Endometrial microvascular endothelial cells (primary cell): ENCODE data around the gene SHISA6. TPM values are rescaled to one million over a fixed set of nuclear protein-coding genes. Genes with fewer than 3 reads are reported as not detected.

ENCODE experiments used
- in situ Hi-C: cut with HindIII; loops from 2 replicates; pipeline ENCODE4 v1.10.0; 2017; ENCODE audit warnings: low sequenced_read_pairs, low pct_unique_long_range_greater_than_20kb; ENCODE audit errors: inconsistent ontology term
- total RNA-seq: library from RNA; depleted of rRNA; stranded (reverse); fragments of >200 nt; gene quantifications from one replicate; pipeline ENCODE4 v1.2.3, GENCODE V29; 2015; ENCODE audit errors: inconsistent ontology term

The SHISA6 gene
- total RNA-seq, 1 donor from 2014 or later: not detected

DNA sequence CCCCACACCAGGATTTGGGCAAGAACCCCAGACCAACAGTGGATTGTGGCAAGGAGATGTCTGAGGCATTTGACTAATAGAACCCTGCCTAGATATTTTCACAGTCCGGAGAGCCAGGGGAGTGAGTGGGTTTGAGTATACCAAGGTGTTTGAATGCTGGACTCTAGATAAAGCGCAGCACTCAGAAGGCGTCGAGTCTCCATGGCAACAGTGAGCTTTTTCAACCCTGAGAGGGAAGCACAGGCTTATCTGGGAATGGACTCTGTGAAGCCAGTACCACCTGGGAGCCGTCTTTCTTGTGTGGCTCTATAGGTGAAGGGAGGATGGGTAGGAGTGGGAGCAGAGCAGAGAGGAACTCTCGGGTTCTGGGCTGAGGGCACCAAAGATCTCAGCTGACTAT is 147.0 kb downstream of the SHISA6 start:
- in situ Hi-C loops: no loop called here

DNA sequence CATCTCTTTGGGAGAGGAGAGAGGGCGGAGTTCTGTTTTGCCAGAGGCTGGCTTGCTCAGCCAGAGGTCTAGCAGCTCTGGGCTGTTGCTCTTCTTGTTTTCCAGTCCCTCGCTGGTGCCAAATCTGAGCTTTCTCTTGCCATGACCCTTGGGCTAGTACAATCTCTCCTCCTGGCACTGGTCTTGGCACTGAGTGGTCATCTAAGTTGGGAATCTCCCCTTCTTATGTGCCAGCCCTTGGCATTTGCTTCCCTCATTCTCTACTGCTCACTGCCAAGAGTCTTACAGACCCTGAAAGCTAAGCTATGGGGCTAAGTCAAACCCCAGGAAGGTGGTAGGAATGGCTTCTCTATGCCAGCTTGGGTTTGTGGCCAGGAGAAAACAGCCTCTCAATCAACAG is 148.6 kb downstream of the SHISA6 start:
- in situ Hi-C loops: no loop called here

- in situ Hi-C loops: no loop called here
Observed at GRCh38 chr17:11391134-11391533, 150.1 kb downstream of the SHISA6 start.

DNA sequence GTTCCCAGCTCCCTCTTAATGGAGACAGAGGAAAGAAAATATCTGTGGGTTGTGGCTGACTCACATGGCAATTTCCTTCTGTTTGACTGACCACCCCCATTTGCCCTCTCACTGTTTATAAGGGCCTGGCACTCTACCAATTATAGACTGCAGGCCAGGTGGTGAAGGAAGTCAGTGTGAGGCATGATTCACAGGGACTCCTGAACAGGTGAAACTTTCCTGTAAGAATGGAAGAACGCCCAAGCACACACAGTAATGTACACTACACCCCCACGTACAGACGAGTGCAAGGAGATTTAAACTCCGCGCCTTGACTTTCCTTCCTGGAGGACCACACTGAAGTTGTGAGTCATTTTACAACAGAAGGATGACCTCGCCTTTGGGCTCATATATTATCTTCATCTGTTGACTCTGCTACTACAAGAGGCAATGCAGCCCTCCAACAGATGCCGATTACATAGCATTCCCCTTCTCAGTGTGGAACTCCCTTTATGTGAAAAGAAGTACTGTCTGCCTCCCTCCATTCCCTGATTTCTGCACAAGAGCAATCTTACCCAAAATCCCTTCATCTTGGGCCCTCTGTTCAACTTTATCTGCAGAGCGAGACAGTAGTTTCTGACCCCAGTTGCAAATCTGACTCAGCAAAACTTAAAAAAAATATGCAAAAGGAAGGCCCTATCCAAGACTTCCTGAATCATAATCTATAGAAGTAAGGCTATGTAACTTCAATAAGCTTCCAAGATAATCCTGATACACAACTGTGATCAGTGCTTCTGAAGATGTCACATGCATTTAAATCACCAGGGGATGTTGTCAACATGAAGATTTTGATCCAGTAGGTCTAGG is 163.6 kb downstream of the SHISA6 start:
- in situ Hi-C loops: no loop called here

DNA sequence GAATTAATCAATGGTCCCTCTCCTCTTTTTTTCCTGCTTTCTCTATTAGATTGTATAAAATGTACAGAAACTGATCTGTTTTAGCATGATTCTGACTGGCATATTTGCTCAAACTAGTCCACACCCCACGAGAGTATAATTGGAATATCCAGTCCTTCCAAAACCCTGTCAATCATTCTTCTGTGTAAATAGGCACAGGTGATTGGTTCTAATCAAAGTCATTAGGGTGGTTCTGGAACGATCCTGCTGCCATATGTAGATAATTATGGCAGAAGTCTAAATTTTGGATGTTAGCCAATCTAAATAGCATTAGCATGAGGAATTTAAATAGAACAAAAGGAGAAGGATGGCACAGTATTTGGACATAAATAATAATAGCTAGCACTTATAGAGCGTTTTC is 165.7 kb downstream of the SHISA6 start:
- in situ Hi-C loops: no loop called here

GRCh38 chr17:11412654-11413053 is 171.6 kb downstream of the SHISA6 start:
- in situ Hi-C loops: no loop called here

DNA sequence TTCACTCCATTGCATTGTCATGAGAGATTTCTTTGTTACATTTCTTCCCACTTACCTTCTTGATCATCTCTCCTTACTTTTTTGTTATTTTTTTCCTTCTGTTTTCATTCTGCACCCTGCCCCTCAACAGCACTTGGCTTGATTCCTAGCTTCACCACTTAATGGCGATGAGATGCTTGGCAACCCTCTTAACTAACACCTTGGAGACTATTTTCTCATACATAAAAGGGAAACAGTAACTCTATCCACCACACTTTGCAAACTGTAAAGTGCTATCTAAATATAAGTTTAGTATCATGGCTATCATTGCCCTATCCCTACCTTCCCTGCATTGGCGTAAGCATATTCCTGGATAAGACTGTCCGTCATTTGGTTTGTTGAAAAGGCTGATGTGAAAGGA is 177.3 kb downstream of the SHISA6 start:
- in situ Hi-C loops: no loop called here

DNA sequence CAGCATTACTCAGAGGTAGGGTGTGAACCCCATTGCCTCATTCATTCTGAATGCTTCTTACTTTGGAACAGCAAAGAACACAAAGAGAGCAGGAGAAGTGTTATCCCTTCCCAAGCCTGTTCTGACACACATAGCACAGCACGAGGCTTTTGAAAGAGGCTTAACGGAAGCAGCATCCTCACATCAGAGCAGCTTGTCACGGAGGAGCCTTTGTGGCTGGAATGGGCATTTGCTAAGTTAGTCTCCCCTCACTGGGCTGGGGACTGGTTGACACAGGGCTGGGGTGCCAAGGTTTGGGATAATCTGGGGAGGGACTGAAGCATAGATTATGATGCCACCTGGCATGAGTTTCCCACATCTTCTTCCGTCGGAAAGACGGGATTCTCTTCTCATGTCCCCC is 189.7 kb downstream of the SHISA6 start:
- in situ Hi-C loops: no loop called here

DNA sequence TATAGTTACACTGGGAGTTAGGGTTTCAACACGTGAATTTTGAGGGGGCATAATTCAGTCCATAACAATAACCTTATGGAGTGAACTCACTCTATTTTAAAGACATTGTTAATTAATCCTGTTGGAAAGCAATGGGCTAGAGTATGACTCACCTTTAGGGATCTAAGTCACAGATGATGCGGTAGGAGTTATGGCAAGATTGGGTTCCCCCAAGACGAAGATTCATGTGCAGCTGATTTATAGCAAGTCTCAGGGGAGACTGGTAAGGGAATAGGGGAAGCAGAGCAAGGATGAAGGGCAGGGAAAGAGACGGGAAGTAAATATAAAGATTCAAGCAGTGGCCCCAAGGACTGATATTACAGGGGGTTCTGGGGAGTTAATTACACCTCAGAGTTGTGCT is 197.7 kb downstream of the SHISA6 start:
- in situ Hi-C loops: no loop called here

DNA sequence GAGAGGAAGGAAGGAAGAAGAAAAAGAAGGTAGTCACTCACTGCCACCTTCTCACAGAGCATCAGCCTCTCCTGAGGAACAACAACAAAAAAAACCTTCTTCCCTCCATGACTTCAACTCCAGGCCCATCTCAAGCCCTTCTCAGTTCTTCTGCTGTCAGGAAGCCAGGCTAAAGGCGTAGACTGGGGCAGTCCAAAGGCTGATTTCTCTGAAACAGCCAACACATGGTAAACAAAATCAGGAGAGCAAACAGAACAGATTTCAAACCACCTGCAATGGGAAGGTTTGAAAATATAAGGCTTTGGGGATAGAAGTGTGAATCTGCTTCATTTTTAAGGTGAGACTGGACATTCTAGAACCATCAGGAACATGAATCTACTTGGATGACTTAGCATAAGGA is 200.0 kb downstream of the SHISA6 start:
- in situ Hi-C loops: no loop called here

DNA sequence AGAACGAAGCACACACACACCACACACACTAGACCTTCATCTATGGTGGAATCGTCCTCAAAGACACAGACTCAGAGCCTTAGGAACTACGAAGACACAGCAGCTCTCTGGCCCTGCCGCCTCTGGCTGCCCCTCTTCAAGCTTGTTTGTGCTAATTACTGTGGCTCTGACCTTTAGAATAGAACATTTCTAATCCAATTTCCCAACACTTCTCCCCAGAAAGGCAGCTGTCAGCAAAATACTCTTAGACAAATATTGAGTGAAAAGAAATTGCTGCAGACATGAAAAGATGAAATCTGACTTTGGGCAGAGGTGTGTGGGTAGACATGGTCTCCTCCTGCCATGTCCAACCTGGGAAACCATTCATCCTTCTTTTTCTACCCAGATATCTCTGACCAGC is 205.3 kb downstream of the SHISA6 start:
- in situ Hi-C loops: no loop called here

DNA sequence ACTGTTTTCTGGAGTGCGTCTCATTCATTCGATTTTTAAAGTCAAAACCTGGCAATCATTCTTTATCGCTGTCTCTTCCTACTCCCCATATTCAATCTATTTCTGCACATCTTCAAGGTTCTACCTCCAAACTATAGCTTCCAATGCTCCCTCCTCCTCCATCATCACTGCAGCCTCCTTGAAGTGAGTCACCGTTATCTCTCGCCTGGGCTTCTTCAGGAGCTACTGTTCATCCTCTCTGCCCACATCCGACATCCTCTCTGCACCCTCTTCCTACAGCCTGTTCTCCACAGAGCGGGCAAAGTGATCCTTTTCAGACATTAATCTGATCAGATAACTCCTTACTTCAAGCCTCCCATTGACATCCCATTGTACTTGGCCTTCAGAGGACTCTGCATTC is 213.1 kb downstream of the SHISA6 start:
- in situ Hi-C loops: no loop called here

- in situ Hi-C loops: no loop called here
Observed at GRCh38 chr17:11458279-11458678, 217.3 kb downstream of the SHISA6 start.

DNA sequence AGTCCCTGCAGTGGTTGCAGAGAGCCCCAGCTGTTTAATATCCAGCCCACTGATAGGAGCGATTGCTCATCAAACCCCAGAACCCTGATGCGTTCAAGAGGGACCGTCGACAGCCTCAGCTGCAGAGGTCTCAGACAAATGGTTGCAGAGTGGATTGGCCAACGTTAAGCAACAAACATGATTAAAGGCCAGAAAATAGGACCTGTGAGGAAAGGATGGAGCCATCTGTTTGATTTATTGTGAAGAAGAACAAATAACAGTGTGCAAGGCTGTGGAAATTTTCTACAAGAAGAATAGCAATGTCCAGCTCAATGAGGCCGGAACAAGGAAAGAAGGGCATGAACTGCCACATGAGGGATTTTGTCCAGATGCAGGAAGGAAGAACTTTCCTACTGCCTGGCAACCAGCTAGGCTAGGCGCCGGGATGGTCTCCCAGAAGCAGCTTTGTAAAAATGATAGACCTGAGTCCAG is 218.9 kb downstream of the SHISA6 start:
- in situ Hi-C loops: no loop called here

- in situ Hi-C loops: no loop called here
Observed at GRCh38 chr17:11461993-11462548, 221.1 kb downstream of the SHISA6 start.

DNA sequence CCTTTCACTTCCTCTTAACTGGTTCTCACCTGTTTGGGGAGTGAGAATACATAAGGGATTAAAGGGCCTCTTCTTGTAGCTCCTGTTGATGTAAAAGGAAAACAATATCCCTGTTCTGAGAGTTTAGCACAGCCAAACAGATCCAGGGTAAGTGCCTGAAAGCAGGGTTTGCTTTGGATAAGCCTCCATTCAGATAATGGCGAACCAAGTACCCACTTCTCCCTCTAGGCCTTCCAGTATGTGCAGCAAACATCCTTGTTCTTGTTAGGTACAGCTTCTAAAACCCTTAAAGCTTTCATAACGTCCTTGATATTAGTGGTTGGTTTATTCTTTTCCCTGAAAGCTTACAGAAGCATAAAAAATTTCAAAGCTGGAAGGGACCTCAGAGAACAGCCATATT is 226.6 kb downstream of the SHISA6 start:
- in situ Hi-C loops: no loop called here

DNA sequence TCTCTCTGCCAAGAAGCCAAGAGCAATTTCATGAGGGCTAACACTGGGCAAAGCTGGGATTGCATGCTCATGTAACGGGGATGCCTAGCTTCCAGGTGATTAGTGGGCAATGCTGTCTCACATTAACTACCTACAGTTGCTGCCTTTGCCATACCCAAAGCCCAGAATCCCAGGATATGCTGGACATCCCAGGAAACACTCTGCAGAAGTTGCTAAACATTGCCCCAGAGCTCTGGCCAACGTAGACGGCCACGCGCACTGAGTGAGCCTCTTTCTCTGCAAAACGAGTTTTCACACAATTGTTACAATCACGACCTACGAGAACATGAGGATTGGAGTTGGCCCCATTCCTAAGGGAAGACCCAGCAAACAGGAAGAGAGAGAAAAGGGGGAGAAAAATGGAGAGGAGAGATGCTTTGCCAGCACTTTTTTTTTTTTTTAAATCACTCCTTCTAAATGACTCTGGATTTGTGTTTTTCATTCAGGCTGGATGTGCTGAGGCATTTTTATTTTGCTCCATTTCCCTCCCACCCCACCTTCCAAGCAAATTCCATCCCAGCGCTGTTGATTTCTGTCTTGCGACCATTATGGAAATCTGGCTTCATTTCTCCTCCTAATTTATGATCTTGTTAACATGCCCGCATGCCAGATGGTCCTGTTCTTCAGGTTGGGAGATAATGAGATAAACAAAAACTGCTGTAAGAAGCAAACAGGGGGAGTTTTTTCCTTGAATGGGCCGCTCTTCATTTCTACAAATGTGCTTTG is 244.5 kb downstream of the SHISA6 start:
- in situ Hi-C loops: no loop called here

GRCh38 chr17:11486101-11486867 is 245.3 kb downstream of the SHISA6 start:
- in situ Hi-C loops: no loop called here

GRCh38 chr17:11486868-11487310 is 245.9 kb downstream of the SHISA6 start:
- in situ Hi-C loops: no loop called here
